Esophagus squamous epithelium (tissue), 5 donors: Measurements from ENCODE around the gene ASCL3. TPM values are rescaled to one million over a fixed set of nuclear protein-coding genes. Genes with fewer than 3 reads are reported as not detected.
"Not testable (repeated sequence)": the region's sequence is repeated elsewhere in the genome, so short reads cannot be mapped to it uniquely, and the experiment has no call there.

Experiments used
- DNase-seq: peaks from one replicate; lab custom pipeline; 2025; lab: John Stamatoyannopoulos, UW
- H3K27ac ChIP-seq, 4 donors: fragments of 200-600 bp; sonication (generic); one replicate each; pipeline ENCODE4 v1.5.1; 2016 to 2019; ENCODE audit warnings: mild to moderate bottlenecking in 1 of 4
- H3K27me3 ChIP-seq, 4 donors: fragments of 200-600 bp; sonication (generic); 1 replicate in 3 of 4; 2 replicates in 1 of 4; pipeline versions ENCODE4 v1.5.1 to v1.6.0; 2017 to 2021; ENCODE audit warnings: antibody characterized with exemption in 1 of 4
- H3K36me3 ChIP-seq, 3 donors: fragments of 200-600 bp; sonication (generic); one replicate each; pipeline ENCODE4 v1.5.1; 2016 to 2019
- H3K4me1 ChIP-seq, 3 donors: fragments of 200-600 bp; sonication (generic); one replicate each; pipeline ENCODE4 v1.5.1; 2017 to 2019
- H3K4me3 ChIP-seq, 4 donors: fragments of 200-600 bp; sonication (generic); 1 replicate in 3 of 4; 2 replicates in 1 of 4; pipeline ENCODE4 v1.5.1; 2016 to 2019; ENCODE audit warnings: mild to moderate bottlenecking in 2 of 4, moderate library complexity in 1 of 4
- H3K9me3 ChIP-seq, 3 donors: fragments of 200-600 bp; sonication (generic); one replicate each; pipeline ENCODE4 v1.5.1; 2016 to 2019
- CTCF ChIP-seq, 6 experiments: fragments of 450-650 bp in 4 of 6; fragments of 200-600 bp in 2 of 6; sonication (generic) in 2 of 6; IDR thresholded peaks; one replicate each; pipeline ENCODE4 v1.5.1; 2016 to 2019; ENCODE audit warnings: antibody characterized with exemption in 6 of 6, mild to moderate bottlenecking in 4 of 6, moderate library complexity in 4 of 6
- POLR2A ChIP-seq, 4 donors: fragments of 450-650 bp; IDR thresholded peaks; one replicate each; pipeline ENCODE4 v1.6.1; 2017; ENCODE audit warnings: antibody characterized with exemption in 4 of 4, mild to moderate bottlenecking in 4 of 4, moderate library complexity in 3 of 4
- WGBS, 2 donors: methylation state at CpG; one replicate each; pipeline ENCODE4 v1.1.5; 2018; 5-methylcytosine and 5-hydroxymethylcytosine counted together
- intact Hi-C: fragments of 100-400 bp; cut with DNase I; formaldehyde crosslinking; loops from one replicate; pipeline ENCODE4 v1.15.0; 2022
- total RNA-seq, 4 donors: library from RNA; depleted of rRNA; stranded (reverse); fragments of >200 nt; gene quantifications; one replicate each; pipeline ENCODE4 v1.1.0, GENCODE V29; 2016
- donor health status: DM: yes; HTN: yes; CAD: no.

Gene ASCL3
- total RNA-seq, 4 donors from 2014 or later: not detected

- Histone ChIP-seq H3K27ac (no peak overlapping the region), H3K27me3 (no peaks in the 10 kb centered on the region), H3K4me1 (no peaks in the 10 kb centered on the region), H3K9me3 (no peaks in the 10 kb centered on the region), H3K36me3 (peaks cover 0 to 60% (median 8%) of the 10 kb centered on the region in 3 donors), H3K4me3 (no peak overlapping the region)
- TF ChIP-seq POLR2A (IDR thresholded peaks at IDR 0.05) (no peak), CTCF (IDR thresholded peaks at IDR 0.05) (no peak)
- no peak for DNase-seq
- 69 to 74% methylated on average over 4 of the region's 4 CpGs for WGBS, 2 donors
- intact Hi-C loops: no loop called here
Observed at GRCh38 chr11:8947230-8947943, 4.6 kb upstream of the ASCL3 start.

- H3K9me3 ChIP-seq: no peaks in the 10 kb centered on the region
- 56 to 66% methylated on average over 8 of the region's 8 CpGs for WGBS, 2 donors
- no peak overlapping the region for H3K4me3 ChIP-seq
- peaks cover 0 to 1% (median 0%) of the 10 kb centered on the region in 3 donors for H3K36me3 ChIP-seq
- peaks cover 0 to 8% (median 0%) of the 10 kb centered on the region in 3 donors for H3K4me1 ChIP-seq
- DNase-seq: no peak
- no peak for TF ChIP-seq CTCF (IDR thresholded peaks at IDR 0.05)
- TF ChIP-seq POLR2A (IDR thresholded peaks at IDR 0.05): no peak
- intact Hi-C loops: no loop called here
- no peak overlapping the region for H3K27ac ChIP-seq
- no peaks in the 10 kb centered on the region for H3K27me3 ChIP-seq
Observed at GRCh38 chr11:8941341-8942103, 1.3 kb downstream of the ASCL3 start.

- Histone ChIP-seq H3K27me3 (no peaks in the 10 kb centered on the region), H3K27ac (no peak overlapping the region), H3K9me3 (no peaks in the 10 kb centered on the region), H3K4me1 (peaks cover 0 to 21% (median 0%) of the 10 kb centered on the region in 3 donors), H3K4me3 (no peak overlapping the region), H3K36me3 (no peaks in the 10 kb centered on the region)
- WGBS, 2 donors: 88 to 94% methylated on average over 9 of the region's 14 CpGs
- intact Hi-C loops: no loop called here
- no peak for TF ChIP-seq POLR2A (IDR thresholded peaks at IDR 0.05)
- TF ChIP-seq CTCF (IDR thresholded peaks at IDR 0.05): no peak
- no peak for DNase-seq
Observed at GRCh38 chr11:8937659-8938058, 5.2 kb downstream of the ASCL3 start.

- Histone ChIP-seq H3K36me3 (no peaks in the 10 kb centered on the region), H3K4me3 (no peak overlapping the region), H3K27ac (no peak overlapping the region), H3K9me3 (no peaks in the 10 kb centered on the region), H3K27me3 (no peaks in the 10 kb centered on the region), H3K4me1 (peaks cover 0 to 21% (median 0%) of the 10 kb centered on the region in 3 donors)
- no peak for TF ChIP-seq POLR2A (IDR thresholded peaks at IDR 0.05)
- TF ChIP-seq CTCF (IDR thresholded peaks at IDR 0.05): no peak
- WGBS, 2 donors: 59 to 64% methylated on average over 9 to 10 of the region's 10 CpGs
- DNase-seq: no peak
- intact Hi-C loops: no loop called here
Observed at GRCh38 chr11:8937159-8937558, 5.7 kb downstream of the ASCL3 start.

GRCh38 chr11:8935789-8936188 lies 7.0 kb downstream of the ASCL3 start:
- 73 to 80% methylated on average over 2 of the region's 2 CpGs for WGBS, 2 donors
- intact Hi-C loops, H3K36me3 ChIP-seq: not testable (repeated sequence)

More at GRCh38 chr11:8935789-8936188, 7.0 kb downstream of the ASCL3 start:
- DNase-seq, H3K27me3 ChIP-seq, H3K4me3 ChIP-seq, H3K9me3 ChIP-seq, H3K27ac ChIP-seq: not testable (repeated sequence)
- peaks cover 0 to 21% (median 0%) of the 10 kb centered on the region in 3 donors for H3K4me1 ChIP-seq
